GM19455 (cell line): ENCODE results near the gene ZIM2.

Experiments
- ATAC-seq: cut with Tn5 transposase; IDR thresholded peaks from one replicate; pipeline ENCODE4 v1.9.1; 2021; ENCODE audit not compliant: unreplicated experiment

The ZIM2 gene

GRCh38 chr19:56839652-56840450 lies 675 bp downstream of the ZIM2 start:
- ATAC-seq = no peak

GRCh38 chr19:56838909-56839651 lies 1.4 kb downstream of the ZIM2 start:
- ATAC-seq = no peak

- ATAC-seq = no peak
Observed at GRCh38 chr19:56838024-56838908, 2.3 kb downstream of the ZIM2 start.

GRCh38 chr19:56837492-56838023 lies 3.0 kb downstream of the ZIM2 start:
- ATAC-seq = no peak

GRCh38 chr19:56837004-56837403 lies 3.5 kb downstream of the ZIM2 start:
- no peak for ATAC-seq

GRCh38 chr19:56836059-56836458 lies 4.5 kb downstream of the ZIM2 start:
- ATAC-seq = no peak

GRCh38 chr19:56835401-56835800 lies 5.1 kb downstream of the ZIM2 start:
- no peak for ATAC-seq

GRCh38 chr19:56834564-56835375 lies 5.8 kb downstream of the ZIM2 start:
- ATAC-seq = no peak

GRCh38 chr19:56832352-56832928 lies 8.1 kb downstream of the ZIM2 start:
- no peak for ATAC-seq

- ATAC-seq = no peak
Observed at GRCh38 chr19:56831255-56831654, 9.3 kb downstream of the ZIM2 start.

GRCh38 chr19:56829596-56829995 lies 10.9 kb downstream of the ZIM2 start:
- no peak for ATAC-seq

- ATAC-seq = no peak
Observed at GRCh38 chr19:56827708-56828107, 12.8 kb downstream of the ZIM2 start.

GRCh38 chr19:56823956-56824355 lies 16.6 kb downstream of the ZIM2 start:
- ATAC-seq = no peak

GRCh38 chr19:56823417-56823816 lies 17.1 kb downstream of the ZIM2 start:
- ATAC-seq = no peak

- no peak for ATAC-seq
Observed at GRCh38 chr19:56822755-56823154, 17.8 kb downstream of the ZIM2 start.

GRCh38 chr19:56821675-56822074 lies 18.9 kb downstream of the ZIM2 start:
- ATAC-seq = no peak

GRCh38 chr19:56821209-56821608 lies 19.3 kb downstream of the ZIM2 start:
- ATAC-seq = no peak

- no peak for ATAC-seq
Observed at GRCh38 chr19:56819166-56819565, 21.4 kb downstream of the ZIM2 start.

GRCh38 chr19:56814656-56815055 lies 25.9 kb downstream of the ZIM2 start:
- ATAC-seq = no peak

- no peak for ATAC-seq
Observed at GRCh38 chr19:56813531-56813930, 27.0 kb downstream of the ZIM2 start.
